Thyroid gland (tissue), 4 donors: ENCODE measurements around the gene SRPK3.

Experiments
- CTCF ChIP-seq, 6 experiments: fragments of 200-600 bp in 3 of 6; fragments of 450-650 bp in 3 of 6; sonication (generic) in 3 of 6; IDR thresholded peaks; one replicate each; pipeline ENCODE4 v1.5.1; 2016 to 2019; ENCODE audit warnings: antibody characterized with exemption in 6 of 6, mild to moderate bottlenecking in 2 of 6, inconsistent platforms in 1 of 6, moderate library complexity in 1 of 6
- POLR2A ChIP-seq, 2 donors: fragments of 450-650 bp; IDR thresholded peaks; one replicate each; pipeline ENCODE4 v1.6.1; 2017; ENCODE audit warnings: antibody characterized with exemption in 2 of 2, mild to moderate bottlenecking in 2 of 2, moderate library complexity in 1 of 2

- no peak for TF ChIP-seq POLR2A (IDR thresholded peaks at IDR 0.05)
- no peak for TF ChIP-seq CTCF (IDR thresholded peaks at IDR 0.05)
These were observed 18.1 kb upstream of the SRPK3 start for GRCh38 chrX:153762626-153763173.
